AG20443 (cell line): Measurements from ENCODE around the gene ACAP3.

Experiments used
- DNase-seq: peaks from one replicate; pipeline ENCODE4 v3.0.0; 2012; ENCODE audit warnings: low spot score, mixed read lengths

ACAP3 gene

DNA sequence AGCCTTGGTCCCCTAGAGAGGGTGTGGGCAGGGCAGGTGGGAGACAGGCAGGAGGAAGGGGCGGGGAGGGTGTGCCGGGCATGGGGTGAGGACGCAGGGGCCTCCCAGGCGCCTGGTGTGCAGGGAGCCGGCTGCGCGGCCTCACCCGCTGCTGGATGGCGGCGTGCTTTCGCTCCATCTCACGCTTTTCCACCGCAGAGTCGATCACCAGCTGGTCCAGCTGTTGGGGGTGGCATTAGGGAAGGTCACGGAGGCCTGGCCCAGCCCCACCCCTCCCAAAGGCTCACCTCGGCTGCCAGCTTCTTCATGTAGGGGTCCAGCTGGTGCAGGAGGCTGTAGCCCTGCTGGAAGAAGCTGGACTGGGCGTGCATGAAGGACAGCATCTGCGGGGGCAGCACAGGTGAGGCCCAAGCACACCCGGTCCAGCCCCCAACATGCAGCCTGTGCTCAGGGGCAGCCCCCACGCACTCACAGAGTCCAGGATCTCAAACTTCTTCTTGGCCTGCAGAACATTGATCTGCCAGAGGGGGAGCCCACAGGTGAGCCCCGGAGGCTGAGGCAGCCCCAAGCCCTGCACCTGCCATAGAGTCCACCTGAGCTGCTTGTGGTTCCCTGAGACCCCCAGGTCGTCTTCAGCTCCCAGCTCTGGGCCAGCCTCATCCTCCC, 7.9 kb downstream of the ACAP3 start:
- no peak for DNase-seq

DNA sequence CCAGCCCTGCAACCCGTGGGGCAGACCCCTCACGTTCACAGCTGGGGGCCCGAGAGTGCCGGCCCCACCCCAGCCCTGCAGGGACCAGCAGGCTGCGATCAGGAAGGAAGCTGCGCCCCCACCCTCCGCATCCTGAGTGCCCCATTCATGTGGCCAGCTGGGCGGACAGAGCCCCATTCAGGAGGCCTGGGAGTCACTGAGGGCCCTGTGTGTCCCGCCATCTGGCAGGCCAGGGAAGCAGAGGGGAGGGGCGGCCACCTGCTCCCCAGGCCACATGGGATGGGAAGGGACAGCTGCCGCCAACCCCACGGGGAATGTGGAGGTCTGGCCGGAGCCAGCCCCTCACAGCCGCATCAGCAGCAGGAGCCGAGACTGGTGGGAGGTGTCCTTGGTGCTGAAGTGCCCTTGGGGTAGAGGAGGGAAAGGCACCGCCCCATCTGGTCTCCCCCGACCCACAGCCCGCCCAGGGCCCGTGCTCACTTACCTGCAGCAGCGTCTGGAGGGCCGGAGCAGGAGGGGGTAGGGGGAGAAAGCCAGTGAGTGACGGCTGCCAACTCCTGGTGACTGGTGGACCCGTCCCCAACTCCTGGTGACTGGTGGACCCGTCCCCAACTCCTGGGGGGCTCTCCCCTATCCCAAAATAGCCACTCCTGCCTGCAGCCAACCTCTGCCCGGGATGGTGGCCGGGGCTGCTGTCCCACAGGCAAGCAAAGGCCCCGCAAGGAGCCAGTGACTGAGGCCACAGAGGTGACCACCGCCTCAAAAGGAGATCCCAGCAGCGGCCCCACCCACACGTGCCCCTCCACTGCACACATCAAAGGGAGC, 8.7 kb downstream of the ACAP3 start:
- DNase-seq: no peak

GRCh38 chr1:1297802-1298424, 9.8 kb downstream of the ACAP3 start:
- no peak for DNase-seq

- no peak for DNase-seq
Measured at GRCh38 chr1:1296070-1297061, 11.4 kb downstream of the ACAP3 start.

- no peak for DNase-seq
Measured at GRCh38 chr1:1295154-1295923, 12.4 kb downstream of the ACAP3 start.

DNA sequence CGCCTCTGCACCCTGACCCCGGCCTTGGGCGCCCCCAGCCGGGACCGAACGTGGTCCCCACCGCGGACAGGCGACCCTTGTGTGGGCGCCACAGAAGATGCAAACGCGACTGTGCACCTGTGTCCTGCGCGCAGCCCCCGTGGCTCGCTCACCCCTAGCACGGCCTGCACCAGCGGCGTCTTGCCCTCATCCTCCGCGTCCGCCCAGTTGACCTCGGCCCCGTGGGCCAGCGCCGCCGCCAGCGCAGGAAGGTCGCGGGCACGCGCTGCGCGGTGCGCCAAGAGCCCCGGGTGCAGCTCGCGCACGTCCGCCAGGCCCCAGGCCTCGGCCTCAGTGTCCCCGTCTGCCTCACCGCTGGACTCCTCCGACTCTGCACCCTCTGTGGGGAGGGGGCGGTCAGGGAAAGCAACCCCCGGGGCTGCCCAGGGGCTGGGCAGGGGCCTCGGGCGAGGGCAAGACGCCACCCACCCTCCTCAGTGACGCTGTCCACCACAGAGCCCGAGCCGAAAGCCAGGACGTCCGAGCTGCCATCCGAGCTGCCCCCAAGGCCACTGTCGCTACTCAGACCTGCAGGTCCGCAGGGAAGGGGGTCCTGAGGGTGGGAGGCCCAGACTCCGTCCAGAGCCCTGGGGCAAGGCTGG, 13.4 kb downstream of the ACAP3 start:
- DNase-seq: no peak

GRCh38 chr1:1293263-1294249, 14.2 kb downstream of the ACAP3 start:
- no peak for DNase-seq

GRCh38 chr1:1292851-1293250, 14.9 kb downstream of the ACAP3 start:
- DNase-seq: no peak

GRCh38 chr1:1292442-1292779, 15.3 kb downstream of the ACAP3 start:
- DNase-seq: no peak

DNA sequence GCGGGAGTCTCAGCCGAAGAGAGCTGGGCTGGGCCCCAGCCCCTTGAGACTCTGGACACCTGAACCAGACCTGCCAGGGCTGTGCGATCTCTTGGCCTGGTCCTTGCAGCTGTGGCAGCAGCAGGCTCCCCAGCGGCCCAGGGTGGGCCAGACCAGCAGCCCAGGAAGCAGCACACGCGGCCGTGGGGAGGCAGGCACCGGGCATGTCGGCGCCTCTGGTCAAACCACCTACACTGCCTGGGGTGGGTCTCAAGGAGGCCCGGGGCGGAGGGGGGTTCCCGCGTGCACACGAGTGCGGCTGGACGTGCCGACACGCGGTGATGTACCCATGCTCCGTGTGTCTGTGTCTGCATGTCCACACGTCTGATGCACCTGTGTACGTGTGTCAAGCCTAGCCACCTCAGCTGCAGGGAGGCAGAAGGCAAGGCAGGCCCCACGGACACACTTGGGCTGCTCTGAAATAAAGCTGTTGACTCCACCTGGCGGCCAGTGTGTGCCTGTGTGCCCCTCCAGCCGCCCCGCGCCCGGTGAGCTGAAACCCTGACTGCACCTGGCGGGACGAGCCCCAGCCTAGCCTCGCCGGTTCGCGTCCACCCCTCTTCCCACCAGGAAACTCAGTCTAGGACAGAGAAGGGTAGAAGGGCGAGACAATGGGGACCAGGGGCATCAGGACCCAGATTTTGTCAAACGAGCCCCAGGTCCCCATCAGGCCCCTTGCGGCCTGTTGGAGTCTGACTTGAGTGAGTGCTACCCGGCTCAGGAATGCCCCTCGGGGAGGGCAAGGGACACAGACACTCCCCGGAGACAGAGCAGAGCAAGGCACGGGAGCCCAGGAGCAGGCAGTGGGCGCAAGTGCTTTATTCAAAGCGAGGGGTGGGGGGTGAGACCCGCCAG, 15.9 kb downstream of the ACAP3 start:
- DNase-seq: peak; percentile 64

- DNase-seq: no peak
Measured at GRCh38 chr1:1291023-1291528, 16.7 kb downstream of the ACAP3 start.

GRCh38 chr1:1290238-1290731, 17.4 kb downstream of the ACAP3 start:
- DNase-seq: peak; percentile 88

GRCh38 chr1:1287288-1288110, 20.2 kb downstream of the ACAP3 start:
- no peak for DNase-seq

DNA sequence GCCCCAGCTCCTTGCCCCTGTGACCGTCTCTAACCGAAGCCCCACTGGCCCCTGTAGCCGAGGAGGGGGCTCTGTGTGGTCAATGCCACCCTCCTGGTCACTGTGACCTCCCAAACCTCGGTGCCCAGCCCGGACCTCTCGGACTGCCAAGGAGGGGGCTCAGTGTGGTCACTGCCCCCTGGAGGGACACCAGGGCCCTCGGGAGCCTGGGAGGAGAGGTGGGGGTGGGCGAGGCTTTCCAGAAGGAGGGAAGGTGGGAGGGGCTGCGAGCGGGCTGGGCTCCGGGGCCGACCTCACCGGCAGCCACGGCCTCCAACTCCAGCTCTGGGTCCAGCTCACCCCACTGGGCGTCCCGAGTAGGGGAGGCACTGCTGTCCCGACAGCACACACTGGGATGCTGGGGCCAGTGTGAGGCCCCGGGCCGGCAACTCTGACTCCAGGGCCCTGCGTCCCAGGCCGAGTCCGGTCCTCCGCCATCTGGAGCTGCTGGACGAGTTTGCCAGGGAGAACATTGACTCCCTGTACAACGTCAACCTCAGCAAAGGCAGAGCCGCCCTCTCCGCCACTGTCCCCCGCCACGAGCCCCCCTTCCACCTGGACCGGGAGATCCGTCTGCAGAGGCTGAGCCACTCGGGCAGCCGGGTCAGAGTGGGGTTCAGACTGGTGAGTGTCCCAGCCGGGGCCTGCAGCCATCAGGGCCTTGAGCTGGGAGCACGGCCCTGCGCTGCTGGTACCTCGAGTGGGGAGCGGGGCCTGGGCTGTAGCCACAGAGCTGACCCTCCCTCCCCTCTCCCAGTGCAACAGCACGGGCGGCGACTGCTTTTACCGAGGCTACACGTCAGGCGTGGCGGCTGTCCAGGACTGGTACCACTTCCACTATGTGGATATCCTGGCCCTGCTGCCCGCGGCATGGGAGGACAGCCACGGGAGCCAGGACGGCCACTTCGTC, 21.1 kb downstream of the ACAP3 start:
- DNase-seq: no peak

GRCh38 chr1:1285611-1286311, 22.0 kb downstream of the ACAP3 start:
- no peak for DNase-seq
